Measurements from ENCODE around the gene SAPCD2. TPM values are rescaled to one million over a fixed set of nuclear protein-coding genes. Genes with fewer than 3 reads are reported as not detected.
"Not testable (repeated sequence)": the region's sequence is repeated elsewhere in the genome, so short reads cannot be mapped to it uniquely, and the experiment has no call there.

SAPCD2 gene
- total RNA-seq: 0.12 TPM
- long read RNA-seq: 0 reads

- DNase-seq (peak; percentile 93), ATAC-seq (peak; percentile 94)
- intact Hi-C loops (cut with micrococcal nuclease): no loop called here
These were observed at the start of gene SAPCD2 for GRCh38 chr9:137070201-137070905. TSS of gene SAPCD2 (minus strand) at chr9:137070557. CDS start at chr9:137070460, 97 bp downstream.

- DNase-seq; ATAC-seq; intact Hi-C loops (cut with micrococcal nuclease): not testable (repeated sequence)
These were observed 47.8 kb upstream of the SAPCD2 start for GRCh38 chr9:137118092-137118603.

GRCh38 chr9:137117269-137117731, 46.9 kb upstream of the SAPCD2 start:
- DNase-seq: no peak
- intact Hi-C loops (cut with micrococcal nuclease): no loop called here
- no peak for ATAC-seq

GRCh38 chr9:137116728-137117127, 46.4 kb upstream of the SAPCD2 start:
- ATAC-seq: peak; percentile 24
- intact Hi-C loops (cut with micrococcal nuclease): no loop called here
- DNase-seq: peak; percentile 59

- intact Hi-C loops (cut with micrococcal nuclease): no loop called here
- peak; percentile 57 for DNase-seq
- peak; percentile 59 for ATAC-seq
These were observed 45.7 kb upstream of the SAPCD2 start for GRCh38 chr9:137116027-137116507.

GRCh38 chr9:137115394-137116026, 45.2 kb upstream of the SAPCD2 start:
- intact Hi-C loops (cut with micrococcal nuclease): no loop called here
- DNase-seq: no peak
- ATAC-seq: peak; percentile 3

- DNase-seq (peak; percentile 89), ATAC-seq (peak; percentile 82)
- intact Hi-C loops (cut with micrococcal nuclease): no loop called here
These were observed 44.4 kb upstream of the SAPCD2 start, which contains the start of gene DPP7 for GRCh38 chr9:137114613-137115393. TSS of gene DPP7 (minus strand) at chr9:137114733. CDS start at chr9:137114713, 20 bp downstream.

- DNase-seq (no peak), ATAC-seq (no peak)
- intact Hi-C loops (cut with micrococcal nuclease): no loop called here
These were observed 43.9 kb upstream of the SAPCD2 start for GRCh38 chr9:137114220-137114612.

GRCh38 chr9:137113385-137114159, 43.2 kb upstream of the SAPCD2 start:
- ATAC-seq (no peak), DNase-seq (peak; percentile 54)
- intact Hi-C loops (cut with micrococcal nuclease): no loop called here

GRCh38 chr9:137112564-137113384, 42.4 kb upstream of the SAPCD2 start:
- DNase-seq (peak; percentile 25), ATAC-seq (no peak)
- intact Hi-C loops (cut with micrococcal nuclease): no loop called here

GRCh38 chr9:137111788-137112563, 41.6 kb upstream of the SAPCD2 start:
- ATAC-seq: no peak
- DNase-seq: no peak
- intact Hi-C loops (cut with micrococcal nuclease): no loop called here

- intact Hi-C loops (cut with micrococcal nuclease): no loop called here
- no peak for ATAC-seq
- no peak for DNase-seq
These were observed 40.8 kb upstream of the SAPCD2 start for GRCh38 chr9:137110911-137111787.

GRCh38 chr9:137110147-137110910, 40.0 kb upstream of the SAPCD2 start:
- no peak for DNase-seq

GRCh38 chr9:137109250-137110146, 39.1 kb upstream of the SAPCD2 start:
- DNase-seq (no peak), ATAC-seq (peak; percentile 6)
- intact Hi-C loops (cut with micrococcal nuclease): no loop called here

More at GRCh38 chr9:137110147-137110910, 40.0 kb upstream of the SAPCD2 start:
- intact Hi-C loops (cut with micrococcal nuclease): no loop called here
- no peak for ATAC-seq

Data from left ventricle myocardium superior (tissue), 1 donor.